Measurements from ENCODE around the gene IGHMBP2.
"Not testable (repeated sequence)": the region's sequence is repeated elsewhere in the genome, so short reads cannot be mapped to it uniquely, and the experiment has no call there.

The IGHMBP2 gene

GRCh38 chr11:68867066-68867465 is 36.6 kb upstream of the IGHMBP2 start:
- no peak overlapping the region for H3K27ac ChIP-seq (ENCODE audit: low read length)
- H3K4me3 ChIP-seq (ENCODE audit: low read length): no peak overlapping the region
- no peaks in the 10 kb centered on the region for H3K27me3 ChIP-seq (ENCODE audit: control insufficient read depth, insufficient read depth, low read length)
- no peaks in the 10 kb centered on the region for H3K36me3 ChIP-seq (ENCODE audit: control insufficient read depth, insufficient read depth, low read length)
- no peaks in the 10 kb centered on the region for H3K9me3 ChIP-seq (ENCODE audit: control insufficient read depth, insufficient read depth, low read length)
- peaks cover 3% of the 10 kb centered on the region; the same call in 1 of the 2 replicates for H3K4me1 ChIP-seq (ENCODE audit: control insufficient read depth, insufficient read depth, low read length)
- no peak for DNase-seq (ENCODE audit: low read depth, low spot score)
- WGBS (ENCODE audit: insufficient coverage, insufficient read length): no CpG with 5 or more reads among the region's 6 CpGs

GRCh38 chr11:68868221-68868835 is 35.4 kb upstream of the IGHMBP2 start:
- WGBS (ENCODE audit: insufficient coverage, insufficient read length): no CpG with 5 or more reads among the region's 18 CpGs
- H3K4me3 ChIP-seq (ENCODE audit: low read length): no peak overlapping the region
- H3K36me3 ChIP-seq (ENCODE audit: control insufficient read depth, insufficient read depth, low read length): no peaks in the 10 kb centered on the region
- no peaks in the 10 kb centered on the region for H3K27me3 ChIP-seq (ENCODE audit: control insufficient read depth, insufficient read depth, low read length)
- no peaks in the 10 kb centered on the region for H3K9me3 ChIP-seq (ENCODE audit: control insufficient read depth, insufficient read depth, low read length)
- no peak for DNase-seq (ENCODE audit: low read depth, low spot score)
- H3K4me1 ChIP-seq (ENCODE audit: control insufficient read depth, insufficient read depth, low read length): peaks cover 3% of the 10 kb centered on the region; the same call in 1 of the 2 replicates
- H3K27ac ChIP-seq (ENCODE audit: low read length): no peak overlapping the region

GRCh38 chr11:68870470-68870869 is 33.2 kb upstream of the IGHMBP2 start:
- H3K4me3 ChIP-seq (ENCODE audit: low read length): no peak overlapping the region
- H3K27ac ChIP-seq (ENCODE audit: low read length): no peak overlapping the region
- WGBS (ENCODE audit: insufficient coverage, insufficient read length): no CpG with 5 or more reads among the region's 9 CpGs
- H3K36me3 ChIP-seq (ENCODE audit: control insufficient read depth, insufficient read depth, low read length): no peaks in the 10 kb centered on the region
- H3K27me3 ChIP-seq (ENCODE audit: control insufficient read depth, insufficient read depth, low read length): no peaks in the 10 kb centered on the region
- peaks cover 3% of the 10 kb centered on the region; the same call in 1 of the 2 replicates for H3K4me1 ChIP-seq (ENCODE audit: control insufficient read depth, insufficient read depth, low read length)
- DNase-seq (ENCODE audit: low read depth, low spot score): no peak
- H3K9me3 ChIP-seq (ENCODE audit: control insufficient read depth, insufficient read depth, low read length): no peaks in the 10 kb centered on the region

GRCh38 chr11:68872216-68873003 is 31.3 kb upstream of the IGHMBP2 start:
- Histone ChIP-seq H3K4me3 (ENCODE audit: low read length) (no peak overlapping the region), H3K9me3 (ENCODE audit: control insufficient read depth, insufficient read depth, low read length) (no peaks in the 10 kb centered on the region), H3K27me3 (ENCODE audit: control insufficient read depth, insufficient read depth, low read length) (no peaks in the 10 kb centered on the region), H3K27ac (ENCODE audit: low read length) (no peak overlapping the region), H3K4me1 (ENCODE audit: control insufficient read depth, insufficient read depth, low read length) (peaks cover 3% of the 10 kb centered on the region; the same call in 1 of the 2 replicates), H3K36me3 (ENCODE audit: control insufficient read depth, insufficient read depth, low read length) (no peaks in the 10 kb centered on the region)
- no CpG with 5 or more reads among the region's 12 CpGs for whole genome bisulfite sequencing (ENCODE audit: insufficient coverage, insufficient read length)
- DNase-seq (ENCODE audit: low read depth, low spot score): no peak

- Histone ChIP-seq H3K27me3 (ENCODE audit: control insufficient read depth, insufficient read depth, low read length) (no peaks in the 10 kb centered on the region), H3K4me1 (ENCODE audit: control insufficient read depth, insufficient read depth, low read length) (no peaks in the 10 kb centered on the region; the same call in 1 of the 2 replicates), H3K36me3 (ENCODE audit: control insufficient read depth, insufficient read depth, low read length) (no peaks in the 10 kb centered on the region), H3K9me3 (ENCODE audit: control insufficient read depth, insufficient read depth, low read length) (no peaks in the 10 kb centered on the region), H3K4me3 (ENCODE audit: low read length) (no peak overlapping the region), H3K27ac (ENCODE audit: low read length) (no peak overlapping the region)
- DNase-seq (ENCODE audit: low read depth, low spot score): no peak
- no CpG with 5 or more reads among the region's 7 CpGs for WGBS (ENCODE audit: insufficient coverage, insufficient read length)
Measured at GRCh38 chr11:68878022-68878421, 25.7 kb upstream of the IGHMBP2 start.

- H3K27me3 ChIP-seq (ENCODE audit: control insufficient read depth, insufficient read depth, low read length): no peaks in the 10 kb centered on the region
- no peak overlapping the region for H3K4me3 ChIP-seq (ENCODE audit: low read length)
- no peaks in the 10 kb centered on the region; the same call in 1 of the 2 replicates for H3K4me1 ChIP-seq (ENCODE audit: control insufficient read depth, insufficient read depth, low read length)
- no peak for DNase-seq (ENCODE audit: low read depth, low spot score)
- no peaks in the 10 kb centered on the region for H3K36me3 ChIP-seq (ENCODE audit: control insufficient read depth, insufficient read depth, low read length)
- no peak overlapping the region for H3K27ac ChIP-seq (ENCODE audit: low read length)
- no CpG with 5 or more reads among the region's 5 CpGs for WGBS (ENCODE audit: insufficient coverage, insufficient read length)
- no peaks in the 10 kb centered on the region for H3K9me3 ChIP-seq (ENCODE audit: control insufficient read depth, insufficient read depth, low read length)
Measured at GRCh38 chr11:68880851-68881250, 22.8 kb upstream of the IGHMBP2 start.

- Histone ChIP-seq H3K27ac (ENCODE audit: low read length) (no peak overlapping the region), H3K27me3 (ENCODE audit: control insufficient read depth, insufficient read depth, low read length) (no peaks in the 10 kb centered on the region), H3K4me1 (ENCODE audit: control insufficient read depth, insufficient read depth, low read length) (no peaks in the 10 kb centered on the region; the same call in 1 of the 2 replicates), H3K36me3 (ENCODE audit: control insufficient read depth, insufficient read depth, low read length) (no peaks in the 10 kb centered on the region), H3K9me3 (ENCODE audit: control insufficient read depth, insufficient read depth, low read length) (no peaks in the 10 kb centered on the region), H3K4me3 (ENCODE audit: low read length) (no peak overlapping the region)
- no CpG with 5 or more reads among the region's 2 CpGs for WGBS (ENCODE audit: insufficient coverage, insufficient read length)
- DNase-seq (ENCODE audit: low read depth, low spot score): no peak
Measured at GRCh38 chr11:68881320-68881719, 22.4 kb upstream of the IGHMBP2 start.

- H3K9me3 ChIP-seq (ENCODE audit: control insufficient read depth, insufficient read depth, low read length): no peaks in the 10 kb centered on the region
- no peak overlapping the region for H3K27ac ChIP-seq (ENCODE audit: low read length)
- no peak overlapping the region for H3K4me3 ChIP-seq (ENCODE audit: low read length)
- no peaks in the 10 kb centered on the region for H3K36me3 ChIP-seq (ENCODE audit: control insufficient read depth, insufficient read depth, low read length)
- DNase-seq (ENCODE audit: low read depth, low spot score): no peak
- no CpG with 5 or more reads among the region's 13 CpGs for WGBS (ENCODE audit: insufficient coverage, insufficient read length)
- no peaks in the 10 kb centered on the region; the same call in 1 of the 2 replicates for H3K4me1 ChIP-seq (ENCODE audit: control insufficient read depth, insufficient read depth, low read length)
- no peaks in the 10 kb centered on the region for H3K27me3 ChIP-seq (ENCODE audit: control insufficient read depth, insufficient read depth, low read length)
Measured at GRCh38 chr11:68882391-68882790, 21.3 kb upstream of the IGHMBP2 start.

GRCh38 chr11:68884827-68885226 is 18.9 kb upstream of the IGHMBP2 start:
- not testable (repeated sequence) for H3K36me3 ChIP-seq (ENCODE audit: control insufficient read depth, insufficient read depth, low read length); H3K27ac ChIP-seq (ENCODE audit: low read length)

GRCh38 chr11:68889948-68890446 is 13.7 kb upstream of the IGHMBP2 start:
- H3K27ac ChIP-seq (ENCODE audit: low read length): no peak overlapping the region
- H3K27me3 ChIP-seq (ENCODE audit: control insufficient read depth, insufficient read depth, low read length): no peaks in the 10 kb centered on the region
- no CpG with 5 or more reads among the region's 18 CpGs for WGBS (ENCODE audit: insufficient coverage, insufficient read length)
- peaks cover 20% of the 10 kb centered on the region for H3K36me3 ChIP-seq (ENCODE audit: control insufficient read depth, insufficient read depth, low read length)
- H3K4me1 ChIP-seq (ENCODE audit: control insufficient read depth, insufficient read depth, low read length): peaks cover 3% of the 10 kb centered on the region
- no peak overlapping the region for H3K4me3 ChIP-seq (ENCODE audit: low read length)
- DNase-seq (ENCODE audit: low read depth, low spot score): peak; percentile 45
- H3K9me3 ChIP-seq (ENCODE audit: control insufficient read depth, insufficient read depth, low read length): no peaks in the 10 kb centered on the region

More at GRCh38 chr11:68884827-68885226, 18.9 kb upstream of the IGHMBP2 start:
- WGBS (ENCODE audit: insufficient coverage, insufficient read length): no CpG with 5 or more reads among the region's 15 CpGs
- not testable (repeated sequence) for H3K9me3 ChIP-seq (ENCODE audit: control insufficient read depth, insufficient read depth, low read length); H3K4me1 ChIP-seq (ENCODE audit: control insufficient read depth, insufficient read depth, low read length); H3K4me3 ChIP-seq (ENCODE audit: low read length); DNase-seq (ENCODE audit: low read depth, low spot score); H3K27me3 ChIP-seq (ENCODE audit: control insufficient read depth, insufficient read depth, low read length)

Data from iPS DF 6.9 (cell line).